Nephron progenitor cell (in vitro differentiated cells): ENCODE measurements around the gene TXNRD1.
A peak's percentile ranks its signal among the peaks of the same experiment; 100 is the strongest.

ENCODE experiments used
- DNase-seq: peaks from one replicate; pipeline ENCODE4 v3.0.0; 2021
- H3K27ac Mint-ChIP-seq: 2 replicates; pipeline ENCODE4 v1.8.0; 2021; ENCODE audit warnings: mild to moderate bottlenecking, moderate library complexity, mixed read lengths
- H3K27me3 Mint-ChIP-seq: 2 replicates; pipeline ENCODE4 v1.8.0; 2021; ENCODE audit warnings: mild to moderate bottlenecking, low read depth, mixed read lengths; ENCODE audit not compliant: poor library complexity
- H3K36me3 Mint-ChIP-seq: 2 replicates; pipeline ENCODE4 v1.8.0; 2021; ENCODE audit warnings: low read depth, mixed read lengths
- H3K4me1 Mint-ChIP-seq: 2 replicates; pipeline ENCODE4 v1.8.0; 2021; ENCODE audit warnings: mixed read lengths
- H3K4me3 Mint-ChIP-seq: 2 replicates; pipeline ENCODE4 v1.8.0; 2021; ENCODE audit warnings: mild to moderate bottlenecking, moderate library complexity, mixed read lengths
- H3K9me3 Mint-ChIP-seq: 2 replicates; pipeline ENCODE4 v1.8.0; 2021; ENCODE audit warnings: mild to moderate bottlenecking, moderate library complexity, mixed read lengths
- TF ChIP-seq, protein P1 (sequence below): fragments of 200-600 bp; sonication (generic); IDR thresholded peaks from 2 replicates; pipeline ENCODE4 v1.5.0; 2021; ENCODE audit warnings: antibody characterized with exemption

Gene TXNRD1

GRCh38 chr12:104232609-104233280 is 17.2 kb downstream of the TXNRD1 start:
- H3K27ac Mint-ChIP-seq: no peak overlapping the region
- no peak overlapping the region for H3K4me3 Mint-ChIP-seq
- TF ChIP-seq, protein P1, sequence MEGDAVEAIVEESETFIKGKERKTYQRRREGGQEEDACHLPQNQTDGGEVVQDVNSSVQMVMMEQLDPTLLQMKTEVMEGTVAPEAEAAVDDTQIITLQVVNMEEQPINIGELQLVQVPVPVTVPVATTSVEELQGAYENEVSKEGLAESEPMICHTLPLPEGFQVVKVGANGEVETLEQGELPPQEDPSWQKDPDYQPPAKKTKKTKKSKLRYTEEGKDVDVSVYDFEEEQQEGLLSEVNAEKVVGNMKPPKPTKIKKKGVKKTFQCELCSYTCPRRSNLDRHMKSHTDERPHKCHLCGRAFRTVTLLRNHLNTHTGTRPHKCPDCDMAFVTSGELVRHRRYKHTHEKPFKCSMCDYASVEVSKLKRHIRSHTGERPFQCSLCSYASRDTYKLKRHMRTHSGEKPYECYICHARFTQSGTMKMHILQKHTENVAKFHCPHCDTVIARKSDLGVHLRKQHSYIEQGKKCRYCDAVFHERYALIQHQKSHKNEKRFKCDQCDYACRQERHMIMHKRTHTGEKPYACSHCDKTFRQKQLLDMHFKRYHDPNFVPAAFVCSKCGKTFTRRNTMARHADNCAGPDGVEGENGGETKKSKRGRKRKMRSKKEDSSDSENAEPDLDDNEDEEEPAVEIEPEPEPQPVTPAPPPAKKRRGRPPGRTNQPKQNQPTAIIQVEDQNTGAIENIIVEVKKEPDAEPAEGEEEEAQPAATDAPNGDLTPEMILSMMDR: no peak
- peaks cover 42% of the 10 kb centered on the region for H3K9me3 Mint-ChIP-seq
- no peak for DNase-seq
- peaks cover 10% of the 10 kb centered on the region for H3K27me3 Mint-ChIP-seq
- H3K36me3 Mint-ChIP-seq: peaks cover 4% of the 10 kb centered on the region
- no peaks in the 10 kb centered on the region for H3K4me1 Mint-ChIP-seq

- peaks cover 4% of the 10 kb centered on the region for H3K36me3 Mint-ChIP-seq
Measured at GRCh38 chr12:104234926-104235499, 19.4 kb downstream of the TXNRD1 start.

DNA sequence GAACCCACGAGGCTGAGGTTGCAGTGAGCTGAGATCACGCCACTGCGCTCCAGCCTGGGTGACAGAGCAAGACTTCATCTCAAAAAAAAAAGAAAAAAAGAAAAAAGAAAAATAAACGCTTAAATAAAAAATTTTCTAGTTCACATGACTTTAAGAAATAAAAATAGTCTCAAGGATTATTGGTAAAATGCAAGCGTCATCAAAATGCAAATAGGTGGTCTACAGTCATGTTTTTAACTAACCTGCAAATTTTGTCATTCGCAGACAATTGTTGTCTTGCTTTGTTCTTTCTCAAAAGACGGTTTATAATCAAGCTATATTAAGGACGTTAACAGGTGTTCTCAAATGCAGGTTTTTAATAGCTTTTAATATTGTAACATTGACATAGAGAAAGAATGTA is 22.4 kb downstream of the TXNRD1 start:
- TF ChIP-seq, protein P1: no peak
- Mint-ChIP-seq H3K27me3 (peaks cover 3% of the 10 kb centered on the region), H3K4me3 (no peak overlapping the region), H3K27ac (no peak overlapping the region), H3K9me3 (peaks cover 24% of the 10 kb centered on the region), H3K4me1 (no peaks in the 10 kb centered on the region), H3K36me3 (peaks cover 4% of the 10 kb centered on the region)
- no peak for DNase-seq

More at GRCh38 chr12:104234926-104235499, 19.4 kb downstream of the TXNRD1 start:
- Mint-ChIP-seq H3K9me3 (peaks cover 42% of the 10 kb centered on the region), H3K27me3 (peaks cover 7% of the 10 kb centered on the region), H3K27ac (peak overlapping the region; percentile 64), H3K4me1 (no peaks in the 10 kb centered on the region), H3K4me3 (no peak overlapping the region)
- DNase-seq: no peak
- TF ChIP-seq, protein P1: no peak

DNA sequence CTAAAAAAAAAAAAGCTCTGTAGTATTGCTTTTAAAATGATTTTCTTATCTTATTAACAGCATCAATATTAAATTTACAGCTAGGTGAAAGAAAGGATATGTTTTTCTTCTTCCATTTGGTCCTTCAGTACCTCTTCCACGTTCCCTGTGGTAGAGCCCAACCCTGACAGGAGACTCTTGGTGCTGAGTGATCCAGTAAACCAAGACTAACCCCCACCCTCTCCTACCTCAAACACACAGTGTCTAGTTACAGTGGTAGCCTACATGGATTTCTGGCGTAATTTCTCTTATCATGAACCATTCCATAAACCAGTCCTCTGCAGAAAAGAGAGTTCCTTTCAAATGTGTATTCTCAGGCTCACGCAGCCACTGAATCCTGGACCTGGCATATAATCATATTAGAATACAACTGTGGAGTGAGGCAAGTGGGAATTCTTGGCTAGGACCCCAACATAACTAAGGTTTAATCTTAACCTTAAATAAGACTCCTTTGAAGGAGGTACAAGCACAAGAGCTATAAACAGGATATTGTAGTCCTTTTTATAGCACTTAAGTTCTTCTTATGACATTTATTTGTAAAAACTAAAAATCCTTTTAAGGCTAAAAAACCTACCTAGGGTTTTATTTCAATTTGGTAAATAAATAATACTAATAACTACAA is 27.1 kb downstream of the TXNRD1 start:
- no peak overlapping the region for H3K4me3 Mint-ChIP-seq
- peaks cover under 1% of the 10 kb centered on the region for H3K27me3 Mint-ChIP-seq
- TF ChIP-seq, protein P1: no peak
- H3K36me3 Mint-ChIP-seq: no peaks in the 10 kb centered on the region
- peaks cover 8% of the 10 kb centered on the region for H3K4me1 Mint-ChIP-seq
- no peak for DNase-seq
- H3K9me3 Mint-ChIP-seq: peaks cover 7% of the 10 kb centered on the region
- H3K27ac Mint-ChIP-seq: no peak overlapping the region

GRCh38 chr12:104243551-104243950 is 28.0 kb downstream of the TXNRD1 start:
- TF ChIP-seq, protein P1: no peak
- Mint-ChIP-seq H3K9me3 (peaks cover 8% of the 10 kb centered on the region), H3K4me3 (no peak overlapping the region), H3K27me3 (no peaks in the 10 kb centered on the region), H3K27ac (no peak overlapping the region), H3K4me1 (peaks cover 8% of the 10 kb centered on the region), H3K36me3 (no peaks in the 10 kb centered on the region)
- DNase-seq: no peak
